Measurements from ENCODE around the gene CYP20A1.

The CYP20A1 gene

GRCh38 chr2:203328760-203329540, 90.1 kb downstream of the CYP20A1 start:
- TF ChIP-seq REST (IDR thresholded peaks at IDR 0.05; ENCODE audit: insufficient read depth in 1 of 2, low read depth in 2 of 2, low read length in 2 of 2) (no peak), POLR2AphosphoS5 (IDR thresholded peaks at IDR 0.05; ENCODE audit: low read depth, low read length) (no peak), FOXP2 (optimal IDR thresholded peaks at IDR 0.05; ENCODE audit: borderline replicate concordance, extremely low read depth, extremely low read length, insufficient read depth) (no peak), TAF1 (IDR thresholded peaks at IDR 0.05; ENCODE audit: borderline replicate concordance, insufficient read depth, low read length) (no peak), SIN3A (IDR thresholded peaks at IDR 0.05; ENCODE audit: borderline replicate concordance, insufficient read depth, low read length) (no peak)

GRCh38 chr2:203330434-203330833, 91.6 kb downstream of the CYP20A1 start:
- TF ChIP-seq REST (IDR thresholded peaks at IDR 0.05; ENCODE audit: insufficient read depth in 1 of 2, low read depth in 2 of 2, low read length in 2 of 2) (no peak), POLR2AphosphoS5 (IDR thresholded peaks at IDR 0.05; ENCODE audit: low read depth, low read length) (no peak), SIN3A (IDR thresholded peaks at IDR 0.05; ENCODE audit: borderline replicate concordance, insufficient read depth, low read length) (no peak), FOXP2 (optimal IDR thresholded peaks at IDR 0.05; ENCODE audit: borderline replicate concordance, extremely low read depth, extremely low read length, insufficient read depth) (no peak), TAF1 (IDR thresholded peaks at IDR 0.05; ENCODE audit: borderline replicate concordance, insufficient read depth, low read length) (no peak)

- TF ChIP-seq TAF1 (IDR thresholded peaks at IDR 0.05; ENCODE audit: borderline replicate concordance, insufficient read depth, low read length), result no peak
- no peak for TF ChIP-seq SIN3A (IDR thresholded peaks at IDR 0.05; ENCODE audit: borderline replicate concordance, insufficient read depth, low read length)
Measured at GRCh38 chr2:203338322-203338721, 99.5 kb downstream of the CYP20A1 start.

- TF ChIP-seq POLR2AphosphoS5 (IDR thresholded peaks at IDR 0.05; ENCODE audit: low read depth, low read length) (no peak), TAF1 (IDR thresholded peaks at IDR 0.05; ENCODE audit: borderline replicate concordance, insufficient read depth, low read length) (no peak), REST (IDR thresholded peaks at IDR 0.05; ENCODE audit: insufficient read depth in 1 of 2, low read depth in 2 of 2, low read length in 2 of 2) (no peak), FOXP2 (optimal IDR thresholded peaks at IDR 0.05; ENCODE audit: borderline replicate concordance, extremely low read depth, extremely low read length, insufficient read depth) (no peak), SIN3A (IDR thresholded peaks at IDR 0.05; ENCODE audit: borderline replicate concordance, insufficient read depth, low read length) (no peak)
Measured at GRCh38 chr2:203340791-203341487, 102.1 kb downstream of the CYP20A1 start.

GRCh38 chr2:203341741-203342310, 103.0 kb downstream of the CYP20A1 start:
- TF ChIP-seq TAF1 (IDR thresholded peaks at IDR 0.05; ENCODE audit: borderline replicate concordance, insufficient read depth, low read length), result no peak
- no peak for TF ChIP-seq POLR2AphosphoS5 (IDR thresholded peaks at IDR 0.05; ENCODE audit: low read depth, low read length)
- TF ChIP-seq FOXP2 (optimal IDR thresholded peaks at IDR 0.05; ENCODE audit: borderline replicate concordance, extremely low read depth, extremely low read length, insufficient read depth), result no peak
- no peak for TF ChIP-seq REST (IDR thresholded peaks at IDR 0.05; ENCODE audit: insufficient read depth in 1 of 2, low read depth in 2 of 2, low read length in 2 of 2)
- no peak for TF ChIP-seq SIN3A (IDR thresholded peaks at IDR 0.05; ENCODE audit: borderline replicate concordance, insufficient read depth, low read length)
